C4-2B (cell line): ENCODE results near the gene FKBP3.

Experiments
- H3K27ac ChIP-seq: fragments of 450-650 bp; 2 replicates; pipeline ENCODE4 v1.5.1; 2017
- CTCF ChIP-seq: fragments of 450-650 bp; conservative IDR thresholded peaks from 2 replicates; pipeline ENCODE4 v1.5.1; 2017; ENCODE audit warnings: mild to moderate bottlenecking
- ZFX ChIP-seq: fragments of 450-650 bp; IDR thresholded peaks from 2 replicates; pipeline ENCODE4 v1.6.1; 2017

FKBP3 gene

GRCh38 chr14:45134051-45134958, at the start of gene FKBP3:
Gene FKBP3 (minus strand): TSS chr14:45134481. CDS start chr14:45134456, 25 bp downstream.
- TF ChIP-seq ZFX: peak; percentile 96
- peak; percentile 62 for TF ChIP-seq CTCF
- peak within 1 kb of the TSS; percentile 90 for H3K27ac ChIP-seq

GRCh38 chr14:45181806-45182205, 47.5 kb upstream of the FKBP3 start:
- H3K27ac ChIP-seq: no peak overlapping the region
- no peak for TF ChIP-seq ZFX
- no peak for TF ChIP-seq CTCF

DNA sequence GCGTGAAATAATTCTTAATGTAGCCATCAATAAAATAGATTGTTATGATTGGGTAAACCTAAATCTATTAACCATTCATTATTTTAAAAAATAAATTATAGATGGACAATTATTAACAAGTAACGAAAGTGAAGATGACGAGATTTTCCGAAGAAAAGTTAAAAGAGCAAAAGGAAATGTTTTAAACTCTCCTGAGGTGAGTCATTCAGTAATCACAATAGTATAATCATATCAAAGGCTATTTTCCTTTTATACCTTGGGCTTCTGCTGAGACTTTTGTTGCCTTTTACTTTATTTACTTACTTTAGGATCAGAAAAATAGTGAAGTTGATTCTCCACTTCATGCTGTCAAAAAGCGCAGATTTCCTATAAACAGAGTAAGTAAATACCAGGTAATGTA, 47.0 kb upstream of the FKBP3 start:
- TF ChIP-seq ZFX (no peak), CTCF (no peak)
- no peak overlapping the region for H3K27ac ChIP-seq

DNA sequence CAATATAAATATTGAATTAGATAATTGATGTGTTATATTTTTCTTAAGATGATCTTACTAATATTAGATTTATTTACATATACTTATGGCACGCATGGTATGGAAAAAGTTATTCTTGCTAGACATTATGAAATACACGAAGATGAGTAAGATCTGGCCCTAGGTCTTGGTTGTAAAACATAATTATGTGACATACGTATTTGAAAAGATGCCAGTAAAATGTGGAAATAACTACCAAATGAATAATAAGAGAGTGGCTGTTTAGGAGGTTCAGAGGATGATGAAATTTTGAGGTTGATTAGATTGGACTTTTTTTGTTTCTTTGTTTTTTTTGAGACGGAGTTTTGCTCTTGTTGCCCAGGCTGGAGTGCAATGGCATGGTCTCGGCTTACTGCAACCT, 42.8 kb upstream of the FKBP3 start:
- H3K27ac ChIP-seq: no peak overlapping the region
- no peak for TF ChIP-seq ZFX
- no peak for TF ChIP-seq CTCF

GRCh38 chr14:45169906-45170305, 35.6 kb upstream of the FKBP3 start:
- no peak for TF ChIP-seq ZFX
- no peak overlapping the region for H3K27ac ChIP-seq

DNA sequence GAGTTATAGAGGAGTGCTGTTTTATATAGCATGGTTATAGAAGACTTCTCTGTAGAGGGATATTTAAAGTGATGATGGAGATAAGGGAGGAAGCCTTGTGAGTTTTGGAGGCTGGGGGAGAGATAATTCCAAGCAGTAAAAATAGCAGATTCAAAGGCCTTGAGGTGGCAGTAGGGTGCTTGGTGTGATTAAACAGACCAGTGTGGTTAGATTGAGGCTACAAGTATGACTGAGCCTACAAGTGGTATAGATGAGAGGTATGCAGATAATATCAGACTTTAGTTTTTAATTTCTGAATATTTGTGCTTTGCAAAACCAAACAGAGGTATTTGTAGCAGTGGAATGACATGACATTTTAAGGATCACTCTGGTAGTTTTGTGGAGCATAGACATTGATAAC, 21.8 kb upstream of the FKBP3 start:
- H3K27ac ChIP-seq: no peak overlapping the region
- TF ChIP-seq ZFX: no peak
- no peak for TF ChIP-seq CTCF

DNA sequence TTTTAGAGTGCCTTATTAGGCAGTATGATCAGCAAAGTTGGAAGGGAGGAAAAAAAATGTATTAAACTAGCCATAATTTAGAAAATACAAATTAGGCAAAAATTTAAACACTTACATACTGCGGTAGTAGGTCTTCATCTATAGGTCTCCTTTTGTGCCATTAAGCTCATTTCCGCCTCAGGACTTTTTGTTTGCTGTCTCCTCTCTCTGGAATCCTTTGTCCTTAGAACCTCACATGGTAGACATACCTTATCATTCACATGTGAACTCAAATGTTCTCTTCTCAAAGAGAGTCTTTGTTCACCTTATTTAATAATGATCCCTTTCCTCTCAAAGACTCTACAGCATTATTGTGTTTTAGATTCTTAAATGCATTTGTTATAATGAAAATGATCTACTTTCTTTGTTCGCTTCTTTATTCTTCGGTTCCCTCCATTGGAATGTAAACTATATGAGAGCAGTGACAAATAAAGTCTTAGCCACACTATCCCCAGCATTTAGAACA, 16.2 kb upstream of the FKBP3 start:
- TF ChIP-seq CTCF (no peak), ZFX (no peak)
- no peak overlapping the region for H3K27ac ChIP-seq

- TF ChIP-seq CTCF: no peak
- no peak for TF ChIP-seq ZFX
Measured at GRCh38 chr14:45149602-45150001, 15.3 kb upstream of the FKBP3 start.

More at GRCh38 chr14:45149602-45150001, 15.3 kb upstream of the FKBP3 start:
- H3K27ac ChIP-seq: no peak overlapping the region
